GM18526 (cell line): ENCODE measurements around the gene SCGB3A2.

Experiments used
- POLR2A ChIP-seq: IDR thresholded peaks from 3 replicates; pipeline ENCODE4 v1.6.1; 2011; ENCODE audit not compliant: insufficient read length; ENCODE audit errors: extremely low read depth

The SCGB3A2 gene

GRCh38 chr5:147856801-147857200, 21.7 kb upstream of the SCGB3A2 start:
- TF ChIP-seq POLR2A = no peak

GRCh38 chr5:147857302-147858129, 21.0 kb upstream of the SCGB3A2 start:
- no peak for TF ChIP-seq POLR2A

GRCh38 chr5:147858565-147858964, 19.9 kb upstream of the SCGB3A2 start:
- TF ChIP-seq POLR2A = no peak

- no peak for TF ChIP-seq POLR2A
These were observed 18.4 kb upstream of the SCGB3A2 start for GRCh38 chr5:147859962-147860640.

GRCh38 chr5:147860641-147861025, 17.9 kb upstream of the SCGB3A2 start:
- no peak for TF ChIP-seq POLR2A

GRCh38 chr5:147863454-147864158, 14.9 kb upstream of the SCGB3A2 start:
- no peak for TF ChIP-seq POLR2A

GRCh38 chr5:147869112-147869511, 9.4 kb upstream of the SCGB3A2 start:
- no peak for TF ChIP-seq POLR2A

- TF ChIP-seq POLR2A = no peak
These were observed 3.6 kb upstream of the SCGB3A2 start for GRCh38 chr5:147874910-147875367.

- TF ChIP-seq POLR2A = no peak
These were observed 2.4 kb upstream of the SCGB3A2 start for GRCh38 chr5:147876141-147876540.

- TF ChIP-seq POLR2A = no peak
These were observed 1.9 kb upstream of the SCGB3A2 start for GRCh38 chr5:147876626-147877025.

GRCh38 chr5:147879784-147880183, 1.3 kb downstream of the SCGB3A2 start:
- TF ChIP-seq POLR2A = no peak

- TF ChIP-seq POLR2A = no peak
These were observed 2.0 kb downstream of the SCGB3A2 start for GRCh38 chr5:147880487-147880886.

GRCh38 chr5:147882586-147883313, 4.2 kb downstream of the SCGB3A2 start:
- TF ChIP-seq POLR2A = no peak

- no peak for TF ChIP-seq POLR2A
These were observed 8.6 kb downstream of the SCGB3A2 start for GRCh38 chr5:147887026-147887627.

GRCh38 chr5:147887930-147888329, 9.4 kb downstream of the SCGB3A2 start:
- no peak for TF ChIP-seq POLR2A
